Measurements from ENCODE around the gene GLP1R. TPM values are rescaled to one million over a fixed set of nuclear protein-coding genes. Genes with fewer than 3 reads are reported as not detected.

Gene GLP1R
- polyA plus RNA-seq, 1 of the 3 experiments (the other 2 are of a cell fraction): not detected

DNA sequence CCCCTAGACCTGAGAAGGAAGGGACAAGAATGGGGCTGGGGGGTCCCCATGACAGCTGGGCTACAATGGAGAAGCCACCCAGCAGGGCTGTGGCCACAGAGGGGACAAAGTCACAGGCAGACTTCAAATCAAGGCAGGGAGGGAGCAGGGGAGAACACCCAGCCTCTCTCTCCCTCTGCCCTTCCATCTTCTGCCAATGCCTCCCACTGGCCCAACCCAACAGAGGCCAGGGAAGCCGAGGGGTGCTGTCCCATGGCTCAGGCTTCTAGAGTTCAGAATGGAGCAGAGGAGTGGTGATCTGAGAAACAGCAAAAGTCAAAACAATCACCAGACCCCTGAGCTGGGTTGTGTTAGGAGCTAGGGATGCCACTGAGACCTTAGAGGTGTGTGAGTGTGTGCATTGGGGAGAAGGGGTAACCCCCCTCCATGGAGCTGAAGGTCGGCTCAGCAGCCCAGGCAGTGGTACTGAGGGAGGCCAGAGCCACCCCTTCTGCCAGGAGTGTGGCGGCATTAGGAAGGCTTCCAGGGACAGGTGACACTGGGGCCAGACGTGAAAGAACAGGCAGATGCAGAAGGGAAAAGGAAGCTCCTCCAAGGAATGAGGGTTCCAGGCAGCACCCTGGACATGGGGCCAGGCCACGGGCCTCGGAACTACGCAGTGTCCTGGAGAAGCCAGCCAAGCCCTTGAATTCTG is 12.0 kb downstream of the GLP1R start:
- Histone ChIP-seq H3K4me3 (ENCODE audit: low read depth in 2 of 2, low read length in 1 of 2) (no peak overlapping the region), H3K36me3 (replicated peaks in 1 of 2; ENCODE audit: control insufficient read depth in 1 of 2, insufficient read depth in 2 of 2, low read length in 1 of 2) (no peaks in the 10 kb centered on the region), H3F3A (replicated peaks; ENCODE audit: insufficient read depth) (no peaks in the 10 kb centered on the region), H3K4me2 (no peak overlapping the region), H2AFZ (ENCODE audit: low read depth) (no peak overlapping the region), H3K79me2 (ENCODE audit: insufficient read depth) (no peaks in the 10 kb centered on the region), H3K4me1 (ENCODE audit: control insufficient read depth in 1 of 2, insufficient read depth in 2 of 2, low read depth in 1 of 2, low read length in 1 of 2) (peaks cover 0 to 58% of the 10 kb centered on the region in 2 experiments; a peak in 2 of 4 replicates), H3K9ac (no peak overlapping the region), H4K20me1 (ENCODE audit: insufficient read depth) (no peaks in the 10 kb centered on the region), H3K27ac (ENCODE audit: low read depth in 2 of 2, low read length in 1 of 2) (no peak overlapping the region), H3K9me3 (no peaks in the 10 kb centered on the region), H3K27me3 (ENCODE audit: insufficient read depth) (no peaks in the 10 kb centered on the region), H3K9me2 (no peaks in the 10 kb centered on the region)
- ChIA-PET POLR2A (no interaction called here), CTCF (interaction anchor here (0.6 to 2.9 kb wide), 9 partner anchors 31 to 401 kb away, joined by 3 to 11 read pairs (median 5); partner anchors contain the start of gene SAYSD1)
- WGBS (ENCODE audit: low lambda C conversion rate): 50% methylated on average over 7 of the region's 7 CpGs
- TF ChIP-seq SIN3A (IDR thresholded peaks at IDR 0.05; ENCODE audit: borderline replicate concordance, low read depth, low read length) (no peak), GATA2 (CRISPR knock-in tag; IDR thresholded peaks at IDR 0.05) (no peak), CHD2 (IDR thresholded peaks at IDR 0.05; ENCODE audit: low read length, partially characterized antibody) (no peak), RCOR1 (IDR thresholded peaks at IDR 0.05; ENCODE audit: low read length) (no peak), YY1 (IDR thresholded peaks at IDR 0.05; ENCODE audit: low read depth) (no peak)
- DNase-seq: no peak

GRCh38 chr6:39061182-39061581 is 12.6 kb downstream of the GLP1R start:
- Histone ChIP-seq H3K4me3 (ENCODE audit: low read depth in 2 of 2, low read length in 1 of 2) (no peak overlapping the region), H3K4me1 (ENCODE audit: control insufficient read depth in 1 of 2, insufficient read depth in 2 of 2, low read depth in 1 of 2, low read length in 1 of 2) (peaks cover 0 to 58% of the 10 kb centered on the region in 2 experiments; a peak in 2 of 4 replicates), H2AFZ (ENCODE audit: low read depth) (no peak overlapping the region), H3K4me2 (no peak overlapping the region), H3F3A (replicated peaks; ENCODE audit: insufficient read depth) (no peaks in the 10 kb centered on the region), H3K27ac (ENCODE audit: low read depth in 2 of 2, low read length in 1 of 2) (no peak overlapping the region), H3K27me3 (ENCODE audit: insufficient read depth) (no peaks in the 10 kb centered on the region), H4K20me1 (ENCODE audit: insufficient read depth) (no peaks in the 10 kb centered on the region), H3K9me2 (no peaks in the 10 kb centered on the region), H3K9me3 (no peaks in the 10 kb centered on the region), H3K79me2 (ENCODE audit: insufficient read depth) (no peaks in the 10 kb centered on the region), H3K9ac (no peak overlapping the region), H3K36me3 (replicated peaks in 1 of 2; ENCODE audit: control insufficient read depth in 1 of 2, insufficient read depth in 2 of 2, low read length in 1 of 2) (no peaks in the 10 kb centered on the region)
- WGBS (ENCODE audit: low lambda C conversion rate): 27% methylated on average over 6 of the region's 6 CpGs
- no peak for DNase-seq
- TF ChIP-seq EZH2phosphoT487 (IDR thresholded peaks at IDR 0.05; ENCODE audit: borderline replicate concordance, low read depth) (no peak), SMC3 (IDR thresholded peaks at IDR 0.05; ENCODE audit: low read depth, low read length) (no peak), RXRA (IDR thresholded peaks at IDR 0.05; ENCODE audit: borderline replicate concordance, low read depth) (no peak), TEAD4 (IDR thresholded peaks at IDR 0.05; ENCODE audit: borderline replicate concordance, insufficient read depth) (no peak)
- ChIA-PET CTCF (interaction anchor here (0.5 to 2.9 kb wide), 8 partner anchors 31 to 400 kb away, joined by 3 to 11 read pairs (median 5); partner anchors contain the start of gene SAYSD1), POLR2A (no interaction called here)

- H4K20me1 ChIP-seq (ENCODE audit: insufficient read depth): no peaks in the 10 kb centered on the region
- H3K4me1 ChIP-seq (ENCODE audit: control insufficient read depth in 1 of 2, insufficient read depth in 2 of 2, low read depth in 1 of 2, low read length in 1 of 2): peaks cover 0 to 58% of the 10 kb centered on the region in 2 experiments; a peak in 2 of 4 replicates
- H3K4me2 ChIP-seq: no peak overlapping the region
- H3K27ac ChIP-seq (ENCODE audit: low read depth in 2 of 2, low read length in 1 of 2): peak overlapping the region in 1 of 2 experiments; percentile 44; a peak in 2 of 4 replicates
- no peaks in the 10 kb centered on the region for H3K36me3 ChIP-seq (replicated peaks in 1 of 2; ENCODE audit: control insufficient read depth in 1 of 2, insufficient read depth in 2 of 2, low read length in 1 of 2)
- WGBS (ENCODE audit: low lambda C conversion rate): 83% methylated on average over 1 of the region's 3 CpGs
- H3K9me2 ChIP-seq: no peaks in the 10 kb centered on the region
- no peaks in the 10 kb centered on the region for H3F3A ChIP-seq (replicated peaks; ENCODE audit: insufficient read depth)
- H3K27me3 ChIP-seq (ENCODE audit: insufficient read depth): no peaks in the 10 kb centered on the region
- H3K4me3 ChIP-seq (ENCODE audit: low read depth in 2 of 2, low read length in 1 of 2): no peak overlapping the region
- H3K9ac ChIP-seq: no peak overlapping the region
- ChIA-PET CTCF (interaction anchor here (0.5 to 2.9 kb wide), 8 partner anchors 32 to 241 kb away, joined by 3 to 11 read pairs (median 5); partner anchors contain the start of gene SAYSD1), POLR2A (no interaction called here)
- no peaks in the 10 kb centered on the region for H3K79me2 ChIP-seq (ENCODE audit: insufficient read depth)
- TF ChIP-seq NRF1 (IDR thresholded peaks at IDR 0.05; ENCODE audit: low read depth, low read length): no peak
- TF ChIP-seq FOXJ3 (CRISPR knock-in tag; IDR thresholded peaks at IDR 0.05): no peak
- no peak for TF ChIP-seq MEF2A (IDR thresholded peaks at IDR 0.05; ENCODE audit: borderline replicate concordance, low read depth)
- no peak for DNase-seq
- H3K9me3 ChIP-seq: no peaks in the 10 kb centered on the region
- no peak overlapping the region for H2AFZ ChIP-seq (ENCODE audit: low read depth)
These were observed 13.0 kb downstream of the GLP1R start for GRCh38 chr6:39061588-39061987.

All from SK-N-SH (cell line).